Choroid plexus epithelial cell (primary cell): ENCODE results near the gene GOLGA8R.
"Not testable (repeated sequence)": the region's sequence is repeated elsewhere in the genome, so short reads cannot be mapped to it uniquely, and the experiment has no call there.

Source experiments
- DNase-seq: peaks from one replicate; pipeline ENCODE4 v3.0.0-alpha.2; 2010; ENCODE audit warnings: low read depth
- H3K4me3 ChIP-seq: 2 replicates; pipeline ENCODE4 v1.5.1; 2011; ENCODE audit warnings: low read depth, mild to moderate bottlenecking, control low read depth, low read length, moderate library complexity

The GOLGA8R gene, protein sequence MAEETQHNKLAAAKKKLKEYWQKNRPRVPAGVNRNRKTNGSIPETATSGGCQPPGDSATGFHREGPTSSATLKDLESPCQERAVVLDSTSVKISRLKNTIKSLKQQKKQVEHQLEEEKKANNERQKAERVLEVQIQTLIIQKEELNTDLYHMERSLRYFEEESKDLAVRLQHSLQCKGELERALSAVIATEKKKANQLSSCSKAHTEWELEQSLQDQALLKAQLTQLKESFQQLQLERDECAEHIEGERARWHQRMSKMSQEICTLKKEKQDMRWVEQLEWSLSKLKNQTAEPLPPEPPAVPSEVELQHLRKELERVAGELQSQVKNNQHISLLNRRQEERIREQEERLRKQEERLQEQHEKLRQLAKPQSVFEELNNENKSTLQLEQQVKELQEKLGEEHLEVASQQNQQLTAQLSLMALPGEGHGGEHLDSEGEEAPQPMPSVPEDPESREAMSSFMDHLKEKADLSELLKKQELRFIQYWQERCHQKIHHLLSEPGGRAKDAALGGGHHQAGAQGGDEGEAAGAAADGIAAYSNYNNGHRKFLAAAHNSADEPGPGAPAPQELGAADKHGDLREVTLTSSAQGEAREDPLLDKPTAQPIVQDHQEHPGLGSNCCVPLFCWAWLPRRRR

DNA sequence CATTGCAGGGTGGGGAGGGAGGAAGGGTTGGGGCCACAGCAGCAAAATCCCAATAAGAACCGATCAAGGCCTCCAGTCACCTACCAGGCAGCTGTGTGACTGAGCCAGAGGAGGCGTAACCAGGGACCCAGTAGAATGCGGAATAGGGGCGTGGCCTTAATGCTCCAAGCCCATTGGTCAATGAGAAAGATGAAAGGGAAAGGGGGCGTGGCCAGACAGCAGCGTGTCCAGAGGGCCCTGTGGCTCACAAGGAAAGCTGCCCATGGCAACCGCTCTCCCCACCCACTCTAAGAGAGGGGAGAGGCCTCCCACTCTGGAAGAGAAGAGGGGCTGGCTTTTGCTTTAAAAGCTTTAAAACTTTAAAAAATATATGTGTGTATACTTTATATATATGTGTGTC lies at the start of gene GOLGA8R:
GOLGA8R (minus strand) TSS at position 101 of the 400 bp plus-strand sequence; CDS start at position 3, 98 bp downstream.
- H3K4me3 ChIP-seq, DNase-seq: not testable (repeated sequence)

DNA sequence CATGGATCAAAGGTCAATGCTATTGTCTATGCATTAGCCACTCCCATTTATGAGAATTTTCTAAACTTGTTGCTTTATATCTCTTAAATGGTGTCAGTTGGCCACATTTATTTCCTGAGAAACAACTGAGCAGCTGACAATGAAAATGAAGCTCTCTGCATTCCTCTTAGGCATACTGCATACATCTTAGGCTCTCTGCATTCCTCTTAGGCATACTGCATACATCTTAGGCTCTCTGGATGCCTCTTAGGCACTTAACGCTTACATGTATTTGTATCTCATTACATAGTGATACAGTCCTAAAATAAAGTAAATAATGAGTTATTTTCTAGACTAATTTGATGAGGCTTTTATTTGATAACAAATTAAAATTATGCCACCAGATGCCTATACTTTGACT lies 49.8 kb upstream of the GOLGA8R start:
- H3K4me3 ChIP-seq, result not testable (repeated sequence)

DNA sequence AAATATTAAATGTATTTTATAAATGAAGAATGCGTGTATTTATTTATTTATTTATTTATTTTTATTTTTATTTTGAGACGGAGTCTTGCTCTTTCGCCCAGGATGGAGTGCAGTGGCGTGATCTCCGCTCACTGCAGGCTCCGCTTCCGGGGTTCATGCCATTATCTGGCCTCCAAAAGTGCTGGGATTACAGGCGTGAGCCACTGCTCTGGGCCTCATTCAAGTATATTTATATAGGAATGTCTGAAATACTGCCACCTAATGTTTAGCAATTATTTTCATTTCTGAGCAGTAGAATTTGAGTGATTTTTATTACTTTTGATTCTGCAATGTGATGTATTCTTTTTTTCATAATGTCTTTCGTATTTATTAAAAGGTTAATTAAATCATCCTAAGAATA lies 48.1 kb upstream of the GOLGA8R start:
- not testable (repeated sequence) for DNase-seq, H3K4me3 ChIP-seq

More for the DNA sequence above, 49.8 kb upstream of the GOLGA8R start:
- not testable (repeated sequence) for DNase-seq

DNA sequence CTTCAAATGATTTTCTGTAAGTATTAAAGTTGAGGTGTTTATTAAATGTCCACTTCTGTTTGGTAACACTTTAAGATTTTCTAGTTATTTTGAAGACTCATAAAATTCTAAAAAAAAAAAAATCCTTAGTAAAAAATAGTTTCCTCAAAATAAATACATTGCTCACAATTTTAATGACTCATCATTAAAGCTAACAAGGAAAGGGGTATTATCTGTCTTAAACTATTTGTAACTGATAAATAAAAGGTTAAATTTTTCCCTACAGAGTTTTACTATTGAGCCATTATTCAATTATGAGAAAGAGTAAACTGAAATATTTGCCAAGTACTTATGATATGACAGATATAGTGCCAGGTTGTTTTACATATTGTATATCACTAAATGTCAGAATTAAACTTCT lies 38.6 kb upstream of the GOLGA8R start:
- not testable (repeated sequence) for DNase-seq, H3K4me3 ChIP-seq

DNA sequence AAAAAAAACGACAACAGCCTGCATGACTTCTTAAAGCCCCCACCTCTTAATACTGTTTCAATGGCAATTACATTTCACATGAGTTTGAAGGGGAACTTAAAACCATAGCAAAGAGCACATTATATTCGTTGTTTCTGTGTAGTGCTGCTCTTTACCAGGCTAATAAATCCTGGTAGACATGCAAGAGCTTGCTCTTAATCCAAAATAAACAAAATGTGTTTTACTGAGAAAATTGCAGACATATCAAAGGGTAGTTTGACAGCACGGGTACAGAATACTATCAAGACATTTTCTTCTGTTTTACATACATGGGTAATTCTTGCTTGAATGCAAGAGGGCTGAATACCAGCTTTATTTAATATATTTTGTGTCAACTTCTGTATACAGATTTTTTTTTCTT lies 24.3 kb upstream of the GOLGA8R start:
- not testable (repeated sequence) for H3K4me3 ChIP-seq, DNase-seq

DNA sequence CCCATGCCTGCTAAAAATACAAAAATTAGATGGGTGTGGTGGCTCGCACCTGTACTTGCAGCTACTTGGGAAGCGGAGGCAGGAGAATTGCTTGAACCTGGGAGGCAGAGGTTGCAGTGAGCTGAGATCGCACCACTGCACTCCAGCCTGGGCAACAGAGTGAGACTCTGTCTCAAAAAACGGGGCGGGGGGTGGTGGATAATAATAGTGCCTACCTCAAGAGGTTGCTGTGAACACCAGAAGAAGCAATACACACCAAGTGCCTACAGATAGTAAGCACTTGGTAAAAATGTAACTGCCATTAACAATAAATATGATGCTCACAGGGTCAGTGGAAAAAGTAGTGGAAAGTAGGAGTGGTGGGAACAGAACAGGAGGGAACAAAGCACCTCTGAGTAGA lies 21.8 kb upstream of the GOLGA8R start:
- H3K4me3 ChIP-seq, DNase-seq: not testable (repeated sequence)

DNA sequence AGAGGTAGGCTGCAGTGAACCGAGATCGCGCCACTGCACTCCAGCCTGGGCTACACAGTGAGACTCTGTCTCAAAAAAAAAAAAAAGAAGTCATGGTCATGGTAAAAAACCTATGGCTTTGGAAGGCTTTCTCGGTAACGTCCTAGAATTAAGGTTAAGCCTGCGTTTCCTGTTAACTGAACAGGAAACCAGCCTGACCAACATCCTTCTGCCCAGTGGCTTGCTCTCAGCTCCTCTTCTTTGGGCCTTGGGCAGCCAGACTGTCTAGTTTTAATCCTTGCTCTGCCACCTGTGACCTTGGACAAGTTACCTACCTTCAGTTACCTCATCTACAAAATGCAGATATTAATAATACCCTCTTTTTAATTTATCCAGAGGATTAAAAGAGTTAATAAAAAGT lies 6.7 kb upstream of the GOLGA8R start:
- not testable (repeated sequence) for DNase-seq

DNA sequence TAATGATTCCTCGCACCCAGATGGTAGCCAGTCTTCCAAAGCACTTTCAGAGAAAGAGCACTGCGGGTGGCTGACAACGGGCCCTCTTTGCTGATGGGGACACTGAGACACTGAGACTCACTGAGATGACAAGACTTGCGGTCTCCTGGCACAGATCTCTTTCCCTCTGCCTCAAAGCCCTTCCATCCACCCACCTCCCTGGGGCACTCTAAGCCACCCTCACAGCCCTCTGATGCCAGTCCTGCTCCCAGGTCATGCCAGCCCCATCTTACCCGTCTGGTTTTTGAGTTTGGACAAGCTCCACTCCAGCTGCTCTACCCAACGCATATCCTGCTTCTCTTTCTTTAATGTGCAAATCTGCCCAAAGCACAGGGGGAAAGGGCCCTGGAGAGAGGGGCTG lies 6.4 kb downstream of the GOLGA8R start:
- not testable (repeated sequence) for H3K4me3 ChIP-seq, DNase-seq

More for the DNA sequence above, 6.7 kb upstream of the GOLGA8R start:
- not testable (repeated sequence) for H3K4me3 ChIP-seq

DNA sequence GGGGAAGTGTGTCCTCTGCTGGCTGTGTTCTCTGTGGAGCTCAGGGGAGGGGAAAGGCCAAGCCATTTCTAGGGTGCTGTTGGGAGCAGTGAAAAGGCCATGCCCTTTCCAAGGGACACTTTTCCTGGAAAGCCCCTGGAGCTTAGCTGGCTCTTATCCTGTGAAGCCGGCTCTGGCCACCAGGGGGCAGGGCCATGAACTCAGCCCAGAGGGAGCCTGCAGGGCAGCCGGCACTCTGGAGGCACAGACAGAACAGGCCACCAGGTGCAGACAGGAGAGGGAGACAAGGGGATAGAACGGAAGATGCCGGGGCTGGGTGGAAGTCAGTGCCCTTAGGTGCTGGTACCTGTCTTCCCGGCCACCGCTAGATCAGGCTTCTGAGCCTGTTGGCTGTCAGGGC lies 15.1 kb downstream of the GOLGA8R start:
- not testable (repeated sequence) for DNase-seq, H3K4me3 ChIP-seq

DNA sequence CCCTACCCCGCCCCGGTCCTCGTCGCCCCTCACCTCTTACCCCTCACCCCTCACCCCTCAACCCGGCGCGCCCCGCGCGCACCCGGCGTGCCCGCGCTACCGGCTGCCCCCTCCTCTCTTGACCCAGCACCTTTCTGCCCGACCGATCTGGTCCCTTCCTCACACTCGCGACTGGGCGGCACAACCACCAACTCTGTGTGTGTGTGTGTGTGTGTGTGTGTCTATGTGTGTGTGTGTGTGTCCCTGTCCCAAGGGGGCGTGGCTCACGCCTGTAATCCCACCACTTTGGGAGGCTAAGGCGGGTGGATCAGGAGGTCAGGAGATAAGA lies 20.4 kb downstream of the GOLGA8R start:
- not testable (repeated sequence) for H3K4me3 ChIP-seq, DNase-seq

DNA sequence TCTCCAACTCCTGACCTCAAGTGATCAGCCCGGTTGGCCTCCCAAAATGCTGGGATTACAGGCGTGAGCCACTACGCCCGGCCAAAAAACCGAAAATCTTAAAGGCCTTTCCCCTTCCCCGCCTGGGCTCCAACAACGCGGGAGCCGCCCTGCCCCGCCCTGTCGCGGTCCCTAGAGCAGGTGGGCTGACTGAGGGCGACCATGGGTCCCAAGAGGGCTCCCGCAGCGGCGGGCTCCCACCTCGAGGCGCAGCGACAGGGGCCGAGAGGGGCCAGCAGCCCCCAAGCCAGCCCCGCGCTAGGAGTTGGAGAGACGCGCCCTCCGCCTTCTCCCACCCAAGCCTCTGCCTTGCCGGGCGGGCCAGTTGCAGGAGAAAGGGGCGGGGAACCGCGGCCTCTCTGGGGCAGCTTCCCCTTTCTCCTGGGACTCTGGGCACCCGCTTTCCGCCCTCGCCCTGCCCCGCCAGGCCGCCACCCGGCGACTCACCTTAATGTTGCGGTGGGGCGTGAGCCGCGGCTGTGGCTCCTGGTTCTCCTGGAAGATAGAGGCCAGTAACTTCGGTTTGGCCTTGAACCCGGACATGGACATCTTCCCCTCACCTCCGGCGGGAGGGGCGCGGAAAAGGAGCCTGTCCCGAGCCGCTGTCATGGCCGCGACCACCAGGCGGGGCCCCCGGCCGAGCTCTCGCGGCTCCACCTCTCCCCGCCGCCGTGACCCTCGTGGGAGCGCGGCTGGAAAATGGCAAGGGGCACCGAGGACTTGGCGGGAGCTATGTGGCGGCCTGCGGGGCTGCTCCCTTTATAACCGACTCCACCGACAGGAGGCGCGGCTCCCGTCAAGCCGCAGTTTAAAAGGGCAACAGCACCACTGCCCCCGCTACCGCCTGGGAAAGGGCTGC lies 21.0 kb downstream of the GOLGA8R start, which contains the start of gene CHRFAM7A:
CHRFAM7A (minus strand) TSS at position 775 of the 898 bp plus-strand sequence. CDS start 10,189 bp downstream, outside the sequence.
- H3K4me3 ChIP-seq, result not testable (repeated sequence)

DNA sequence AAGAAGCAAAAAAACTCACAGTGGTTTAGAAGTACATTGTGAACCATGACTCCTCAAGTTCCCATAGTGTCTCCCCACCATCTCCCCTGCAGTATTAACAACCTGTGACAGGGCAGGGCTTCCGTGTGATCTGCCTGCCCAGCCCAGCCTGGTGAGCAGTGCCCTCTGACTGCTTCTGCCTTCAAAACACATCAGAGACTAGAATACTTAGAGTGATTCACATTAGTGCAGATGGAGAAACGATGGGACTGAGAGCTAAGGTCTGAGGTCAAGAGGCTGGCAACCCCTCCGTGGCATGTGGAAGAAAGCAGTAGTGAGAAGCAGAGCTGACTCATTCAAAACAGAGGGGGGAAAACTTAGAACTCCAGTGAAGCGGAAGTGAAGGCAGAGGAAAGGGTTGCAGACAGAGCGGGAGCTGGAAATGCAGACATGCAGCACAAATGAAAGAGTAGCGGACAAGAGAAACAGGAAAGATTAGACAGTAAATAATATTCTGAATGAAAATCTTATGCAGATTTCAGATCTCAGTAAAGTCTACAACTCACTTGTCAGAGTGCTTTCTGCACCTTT lies 27.7 kb downstream of the GOLGA8R start:
- H3K4me3 ChIP-seq, DNase-seq: not testable (repeated sequence)

More for the DNA sequence above, 21.0 kb downstream of the GOLGA8R start, which contains the start of gene CHRFAM7A:
- DNase-seq, result not testable (repeated sequence)

DNA sequence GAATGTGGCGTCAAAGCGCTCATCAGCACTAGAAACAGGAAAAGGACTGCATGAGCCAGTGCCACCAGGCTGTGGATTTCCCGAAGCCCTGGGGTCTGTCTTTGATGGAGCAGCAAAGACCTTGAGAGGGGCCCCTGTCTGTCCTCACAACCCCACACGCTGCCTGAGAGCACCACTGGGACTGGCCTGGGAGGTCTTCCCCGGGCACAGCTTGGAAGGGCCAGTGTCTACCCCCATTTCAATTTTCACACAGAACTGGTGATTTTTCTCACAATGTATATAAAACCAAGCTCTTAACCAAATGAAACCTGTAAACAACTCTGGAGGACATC lies 37.0 kb downstream of the GOLGA8R start:
- not testable (repeated sequence) for DNase-seq, H3K4me3 ChIP-seq

DNA sequence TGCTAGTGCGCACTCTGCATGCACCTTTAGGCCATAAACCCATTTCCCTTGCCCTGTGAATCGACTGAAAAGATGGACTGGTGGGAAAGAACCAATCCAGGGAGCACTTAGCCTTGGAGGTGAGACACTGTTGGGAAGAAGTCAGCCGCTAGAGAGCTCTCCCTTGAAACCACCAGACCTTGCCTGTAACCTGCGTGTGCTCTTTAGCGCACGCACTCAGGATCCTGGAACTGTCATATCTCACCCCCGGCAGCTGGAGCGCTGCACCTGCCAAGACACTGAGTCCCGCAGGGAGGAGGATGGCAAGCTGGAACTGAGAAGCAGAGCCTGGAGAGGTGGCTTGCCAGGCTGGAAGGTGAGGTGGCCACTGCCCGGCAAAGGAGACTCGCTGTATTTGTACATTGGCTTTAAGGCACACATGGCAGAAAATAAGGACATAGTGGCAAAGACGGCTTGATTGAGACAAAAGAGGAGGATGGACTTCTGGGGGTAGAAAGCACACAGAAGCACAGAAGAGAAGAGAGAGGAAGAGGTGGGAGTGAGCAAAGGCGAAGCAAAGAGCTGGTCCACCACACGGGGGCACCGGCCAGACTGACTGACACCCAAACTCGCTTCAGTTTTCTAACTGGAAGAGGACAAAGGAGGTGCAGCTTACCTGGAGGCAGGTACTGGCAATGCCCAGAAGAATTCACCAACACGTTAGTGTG lies 37.5 kb downstream of the GOLGA8R start:
- H3K4me3 ChIP-seq, DNase-seq: not testable (repeated sequence)

DNA sequence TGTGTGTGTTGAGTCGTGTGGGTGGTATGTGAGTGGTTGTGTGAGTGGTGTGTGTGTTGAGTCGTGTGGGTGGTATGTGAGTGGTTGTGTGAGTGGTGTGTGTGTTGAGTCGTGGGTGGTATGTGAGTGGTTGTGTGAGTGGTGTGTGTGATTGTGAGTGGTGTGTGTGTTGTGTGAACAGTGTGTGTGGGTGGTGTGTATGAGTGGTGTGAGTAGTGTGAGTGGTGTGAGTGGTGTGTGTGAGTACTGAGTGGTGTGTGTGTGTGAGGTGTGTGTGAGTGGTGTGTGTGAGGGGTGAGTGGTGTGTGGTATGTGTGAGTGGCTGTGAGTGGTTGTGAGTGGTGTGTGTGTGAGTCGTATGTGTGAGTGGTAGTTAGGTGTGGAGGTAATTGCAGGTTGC lies 38.2 kb downstream of the GOLGA8R start:
- DNase-seq, H3K4me3 ChIP-seq: not testable (repeated sequence)

DNA sequence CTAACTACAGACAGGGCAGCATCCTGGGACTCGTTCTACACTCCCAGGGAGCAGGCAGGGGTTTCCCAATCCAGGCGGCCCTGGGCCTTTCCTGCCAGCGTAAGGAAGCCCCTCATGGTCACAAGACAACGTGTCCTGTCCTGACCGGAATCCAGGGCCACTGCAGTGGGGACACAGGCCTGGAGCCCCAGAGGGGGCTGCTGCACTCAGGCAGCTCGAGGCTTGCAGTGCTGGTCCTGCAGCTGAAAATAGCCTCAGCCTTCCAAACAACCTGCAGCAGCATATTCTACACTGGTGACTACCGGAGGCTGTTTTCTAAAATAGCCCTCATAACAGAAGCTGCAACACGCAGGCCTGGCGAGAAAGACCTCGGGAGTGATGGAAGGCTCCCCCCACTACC lies 39.2 kb downstream of the GOLGA8R start:
- not testable (repeated sequence) for H3K4me3 ChIP-seq, DNase-seq

DNA sequence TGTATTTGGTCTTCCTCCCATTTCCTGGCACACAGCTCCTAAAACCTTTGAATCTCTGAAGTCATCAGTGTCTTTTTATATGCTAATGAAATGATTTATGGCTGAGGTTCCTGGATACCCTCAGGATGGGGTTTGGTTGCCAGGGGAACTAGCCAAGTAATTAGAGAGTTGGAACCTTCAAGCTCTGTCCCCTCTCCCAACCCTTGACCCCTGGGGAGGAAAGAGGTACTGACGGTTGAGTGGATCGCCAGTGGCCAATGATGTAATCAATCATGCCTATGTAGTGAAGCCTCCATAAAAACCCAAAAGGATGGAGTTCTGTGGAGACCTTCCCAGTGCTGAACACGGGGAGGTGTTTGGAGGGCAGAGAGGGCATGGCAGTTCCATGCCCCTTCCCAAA lies 45.8 kb downstream of the GOLGA8R start:
- DNase-seq, result not testable (repeated sequence)

DNA sequence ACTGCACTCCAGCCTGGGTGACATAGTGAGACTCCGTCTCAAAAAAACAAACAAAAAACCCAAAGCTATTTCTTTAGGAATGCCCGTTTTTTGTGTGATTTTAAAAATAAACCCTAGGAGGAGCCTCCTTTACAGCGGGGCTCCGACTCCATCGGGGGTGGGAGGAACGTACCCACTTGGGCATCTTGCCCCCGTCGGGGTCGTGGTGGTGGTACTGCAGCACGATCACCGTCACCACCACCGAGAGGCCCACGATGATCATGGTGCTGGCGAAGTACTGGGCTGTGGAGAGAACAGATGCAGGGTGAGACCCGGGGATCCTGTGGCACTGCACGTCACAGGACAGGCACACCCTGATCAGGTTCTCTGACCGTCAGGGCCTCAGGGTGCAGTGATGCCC lies 46.8 kb downstream of the GOLGA8R start:
- not testable (repeated sequence) for DNase-seq, H3K4me3 ChIP-seq

More for the DNA sequence above, 45.8 kb downstream of the GOLGA8R start:
- not testable (repeated sequence) for H3K4me3 ChIP-seq
